K562 (cell line): ENCODE data around the gene CLTB. TPM values are rescaled to one million over a fixed set of nuclear protein-coding genes. Genes with fewer than 3 reads are reported as not detected.

Experiments
- ATF6 ChIP-seq: sonication (generic); formaldehyde crosslinking; IDR thresholded peaks from 2 replicates; pipeline ENCODE4 v1.4.0; 2020; ENCODE audit warnings: mild to moderate bottlenecking, missing genetic modification reagents
- CREB1 ChIP-seq, 2 experiments: sonication (generic) in 1 of 2; formaldehyde crosslinking in 1 of 2; IDR thresholded peaks; 2 replicates each; pipeline versions ENCODE4 v1.6.1 to v1.8.0; 2012 to 2022; ENCODE audit warnings: inconsistent platforms in 1 of 2, mild to moderate bottlenecking in 1 of 2, missing genetic modification reagents in 1 of 2, moderate library complexity in 1 of 2
- CXXC5 ChIP-seq: fragments of 250-450 bp; sonication (Bioruptor Pico); IDR thresholded peaks from 2 replicates; pipeline ENCODE4 v1.8.0; 2022; ENCODE audit warnings: inconsistent platforms, mild to moderate bottlenecking, moderate library complexity
- DEAF1 ChIP-seq: fragments of 450-650 bp; formaldehyde crosslinking; IDR thresholded peaks from 2 replicates; pipeline ENCODE4 v1.4.0; 2020; ENCODE audit warnings: mild to moderate bottlenecking, moderate library complexity
- ELK3 ChIP-seq: fragments of 450-650 bp; formaldehyde crosslinking; IDR thresholded peaks from 2 replicates; pipeline ENCODE4 v1.4.0; 2020; ENCODE audit warnings: mild to moderate bottlenecking
- GABPB1 ChIP-seq: sonication (generic); formaldehyde crosslinking; IDR thresholded peaks from 2 replicates; pipeline ENCODE4 v1.8.0; 2022; ENCODE audit warnings: mild to moderate bottlenecking, missing genetic modification reagents
- KAT7 ChIP-seq: sonication (generic); formaldehyde crosslinking; IDR thresholded peaks from 2 replicates; pipeline ENCODE4 v1.8.0; 2022; ENCODE audit warnings: missing genetic modification reagents, mild to moderate bottlenecking, borderline replicate concordance
- KLF16 ChIP-seq: IDR thresholded peaks from 2 replicates; pipeline ENCODE4 v1.6.1; 2016; ENCODE audit warnings: antibody characterized with exemption
- LCOR ChIP-seq: sonication (generic); formaldehyde crosslinking; IDR thresholded peaks from 2 replicates; pipeline ENCODE4 v1.8.0; 2022; ENCODE audit warnings: mild to moderate bottlenecking, missing genetic modification reagents
- MBD1 ChIP-seq: fragments of 250-450 bp; sonication (Bioruptor Pico); IDR thresholded peaks from 2 replicates; pipeline ENCODE4 v1.8.0; 2022; ENCODE audit warnings: inconsistent platforms
- PBX2 ChIP-seq, 2 experiments: IDR thresholded peaks in 1 of 2; conservative IDR thresholded peaks in 1 of 2; 2 replicates each; pipeline ENCODE4 v1.6.1; 2016; ENCODE audit warnings: low read depth in 2 of 2, mild to moderate bottlenecking in 1 of 2, missing compliant biosample characterization in 1 of 2, missing genetic modification characterization in 1 of 2, moderate library complexity in 1 of 2
- PCBP2 ChIP-seq: fragments of 200-400 bp; formaldehyde crosslinking; IDR thresholded peaks from 2 replicates; pipeline ENCODE4 v1.6.1; 2018; ENCODE audit warnings: low read length, low read depth, mild to moderate bottlenecking, moderate library complexity; ENCODE audit not compliant: poor library complexity, severe bottlenecking
- PHB2 ChIP-seq: fragments of 450-650 bp; IDR thresholded peaks from 2 replicates; pipeline ENCODE4 v1.6.1; 2017; ENCODE audit warnings: low read depth
- SMC3 ChIP-seq: conservative IDR thresholded peaks from 2 replicates; pipeline ENCODE4 v1.6.1; 2011; ENCODE audit warnings: low read depth, low read length, improper control_type of control experiment; ENCODE audit not compliant: insufficient read depth
- SPI1 ChIP-seq: IDR thresholded peaks from 2 replicates; pipeline ENCODE4 v1.6.1; 2011; ENCODE audit warnings: low read depth, low read length, control low read depth, borderline replicate concordance
- SRSF7 ChIP-seq: fragments of 200-400 bp; formaldehyde crosslinking; optimal IDR thresholded peaks from 2 replicates; pipeline ENCODE3; 2017; ENCODE audit warnings: mild to moderate bottlenecking, low read depth, low read length
- TFAM ChIP-seq: fragments of 250-450 bp; sonication (Bioruptor Pico); conservative IDR thresholded peaks from 2 replicates; pipeline ENCODE4 v1.5.0; 2021; ENCODE audit warnings: mild to moderate bottlenecking, moderate library complexity
- ZFP1 ChIP-seq: fragments of 450-650 bp; formaldehyde crosslinking; IDR thresholded peaks from 2 replicates; pipeline ENCODE4 v1.4.0; 2020; ENCODE audit warnings: mild to moderate bottlenecking, mixed read lengths
- ZNF165 ChIP-seq: fragments of 250-450 bp; sonication (Bioruptor Pico); IDR thresholded peaks from 2 replicates; pipeline ENCODE4 v1.4.0; 2020; ENCODE audit warnings: borderline replicate concordance
- polyA plus RNA-seq, 8 experiments: library from polyadenylated mRNA; depleted of rRNA in 4 of 8; stranded (reverse) in 5 of 8; unstranded in 3 of 8; fragments of >200 nt; fragmentation: Nextera tagmentation in 2 of 8; fragmentation: Illumina TruSeq in 1 of 8; extraction: Ambion mirVana in 2 of 8; extraction: Trizol in 1 of 8; gene quantifications; 2 replicates each; pipeline versions ENCODE4 v1.2.1 to v1.2.3, GENCODE V29; 2011 to 2014; ENCODE audit warnings: inconsistent platforms in 1 of 8, missing spikeins in 1 of 8
- total RNA-seq, 7 experiments: library from RNA; depleted of rRNA in 6 of 7; stranded (reverse); fragments of >200 nt in 6 of 7; fragmentation: Illumina TruSeq in 2 of 7; extraction: Trizol in 2 of 7; gene quantifications; 2 replicates each; pipeline versions ENCODE4 v1.2.1 to v1.2.3, GENCODE V29; 2011 to 2021; ENCODE audit warnings: low replicate concordance in 1 of 7

The CLTB gene
- total and polyA plus RNA-seq, 9 of the 15 experiments (the other 6 are each of a cell fraction or from before 2014, with no cell fraction given), result 1.8 to 117 (median 39.0) TPM

GRCh38 chr5:176360894-176361436 is 55.4 kb downstream of the CLTB start (continued):
- TF ChIP-seq ZNF165 (CRISPR knock-in tag) (no peak), TFAM (CRISPR knock-in tag) (no peak), KLF16 (no peak), DEAF1 (no peak), ZFP1 (no peak), PHB2 (no peak), SPI1 (0 out of 2 replicates have a peak, but pooled peaks have one; percentile 22), SMC3 (no peak), KAT7 (CRISPR knock-in tag) (peak; percentile 87; the same call in 1 of the 2 replicates), SRSF7 (no peak), CREB1 (IDR thresholded peaks at IDR 0.05) (no peak), CREB1 (CRISPR knock-in tag; IDR thresholded peaks at IDR 0.05) (no peak), GABPB1 (CRISPR knock-in tag) (no peak; the same call in 1 of the 2 replicates), MBD1 (CRISPR knock-in tag) (no peak), ATF6 (CRISPR knock-in tag) (no peak), ELK3 (CRISPR knock-in tag) (no peak), LCOR (CRISPR knock-in tag) (no peak), PCBP2 (no peak), PBX2 (CRISPR knock-in tag; IDR thresholded peaks at IDR 0.05; ENCODE audit: low read depth) (no peak), PBX2 (tag; conservative IDR thresholded peaks at IDR 0.05; ENCODE audit: low read depth) (no peak), CXXC5 (CRISPR knock-in tag) (no peak)
